ENCODE data around the gene TFG. TPM values are rescaled to one million over a fixed set of nuclear protein-coding genes. Genes with fewer than 3 reads are reported as not detected.

The TFG gene
- total RNA-seq, 1 donor from 2014 or later, result 97.7 TPM

DNA sequence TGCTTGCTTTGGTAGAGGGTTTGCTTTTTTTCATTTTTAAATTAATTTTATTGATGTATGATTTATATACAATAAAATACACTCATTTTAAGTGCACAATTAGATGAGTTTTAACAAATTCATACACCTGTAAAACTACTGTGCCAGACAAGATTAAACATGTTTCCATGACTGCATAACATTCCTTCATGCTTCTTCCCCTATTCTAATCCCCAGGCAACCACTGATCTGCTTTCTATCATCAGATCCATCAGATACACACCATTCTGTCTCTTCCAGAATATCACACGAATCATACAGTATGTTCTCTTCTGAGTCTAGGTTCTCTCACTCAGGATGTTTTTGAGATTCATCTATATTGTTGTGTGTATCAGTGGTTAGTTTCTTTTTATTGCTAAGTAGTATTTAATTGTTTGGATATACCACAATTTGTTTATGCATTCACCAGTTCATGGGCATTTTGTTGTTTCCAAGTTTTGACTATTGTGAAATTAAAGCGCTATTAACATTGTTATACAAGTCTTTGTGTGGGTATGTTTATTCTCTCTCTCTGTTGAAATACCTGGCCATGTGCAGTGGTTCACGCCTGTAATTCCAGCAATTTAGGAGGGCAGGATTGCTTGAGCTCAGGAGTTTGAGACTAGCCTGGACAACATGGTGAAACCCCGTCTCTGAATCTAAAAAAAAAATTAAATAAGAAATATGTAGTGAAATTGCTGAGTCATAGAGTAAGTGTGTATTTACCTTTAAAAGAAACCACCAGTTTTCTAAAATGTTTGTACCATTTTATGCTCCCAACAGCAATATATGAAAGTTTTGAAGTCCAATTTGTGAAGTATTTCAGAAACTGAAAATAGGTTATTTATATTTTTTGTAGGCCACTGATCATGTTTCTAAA lies 7.0 kb upstream of the TFG start:
- ATAC-seq (ENCODE audit: poor library complexity), result no peak
- no peak for DNase-seq
- intact Hi-C loops (cut with DNase I), result no loop called here

DNA sequence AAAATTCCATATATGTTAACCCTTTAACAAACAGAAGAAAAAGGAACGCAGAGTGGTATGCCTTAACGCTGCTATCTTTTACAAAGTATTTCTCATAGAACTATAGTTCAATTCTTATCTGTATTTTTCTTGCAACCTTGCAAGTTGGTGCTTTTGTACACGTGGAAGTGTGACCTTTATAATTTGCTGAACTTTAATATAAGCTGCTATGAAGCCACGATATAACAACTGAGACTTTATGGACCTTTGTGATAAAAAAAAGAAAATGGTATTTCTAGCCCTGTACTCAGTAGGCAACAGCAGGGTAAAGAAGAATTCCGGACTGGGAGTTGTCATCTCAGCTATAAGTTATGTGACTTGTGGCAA lies 6.3 kb upstream of the TFG start:
- no peak for ATAC-seq (ENCODE audit: poor library complexity)
- intact Hi-C loops (cut with DNase I), result no loop called here
- DNase-seq, result no peak

DNA sequence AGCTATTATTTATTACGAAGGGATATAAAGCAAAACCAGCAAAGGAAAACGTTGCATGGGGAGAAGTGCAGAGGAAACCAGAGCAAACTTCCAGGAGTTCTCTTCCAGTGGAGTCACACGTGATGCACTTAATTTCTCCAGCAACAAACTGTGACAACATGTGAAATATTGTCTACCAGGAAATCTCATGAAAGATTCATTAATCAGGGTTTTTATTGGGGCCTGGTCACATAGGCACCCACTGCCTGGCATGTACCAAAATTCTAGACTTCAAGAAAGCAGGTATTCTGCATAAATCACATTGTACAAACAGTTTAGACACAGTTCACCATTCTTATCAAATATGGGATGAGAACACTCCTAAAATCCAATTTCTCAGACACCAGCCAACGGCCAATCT lies 5.4 kb upstream of the TFG start:
- intact Hi-C loops (cut with DNase I), result no loop called here
- no peak for ATAC-seq (ENCODE audit: poor library complexity)
- no peak for DNase-seq

DNA sequence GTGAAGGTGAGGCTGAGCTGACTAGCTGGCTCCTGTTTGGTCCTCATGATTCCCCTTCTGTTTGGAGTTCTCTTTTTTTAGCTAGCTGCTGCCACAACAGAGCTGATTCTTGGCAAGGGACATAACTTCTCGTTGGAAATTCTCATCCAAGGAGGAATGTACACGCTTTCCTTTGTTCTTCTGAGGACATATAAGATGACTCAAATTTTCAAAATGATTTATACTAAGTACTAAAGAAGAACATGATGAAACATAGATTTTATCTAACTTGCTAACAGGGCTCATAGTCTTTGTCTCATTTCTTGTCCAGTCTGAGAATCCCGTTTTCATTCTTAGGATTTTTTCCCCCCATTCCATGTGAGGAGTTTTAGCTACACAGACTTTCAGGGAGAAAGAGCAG lies 2.9 kb upstream of the TFG start:
- no peak for ATAC-seq (ENCODE audit: poor library complexity)
- intact Hi-C loops (cut with DNase I), result no loop called here
- no peak for DNase-seq

DNA sequence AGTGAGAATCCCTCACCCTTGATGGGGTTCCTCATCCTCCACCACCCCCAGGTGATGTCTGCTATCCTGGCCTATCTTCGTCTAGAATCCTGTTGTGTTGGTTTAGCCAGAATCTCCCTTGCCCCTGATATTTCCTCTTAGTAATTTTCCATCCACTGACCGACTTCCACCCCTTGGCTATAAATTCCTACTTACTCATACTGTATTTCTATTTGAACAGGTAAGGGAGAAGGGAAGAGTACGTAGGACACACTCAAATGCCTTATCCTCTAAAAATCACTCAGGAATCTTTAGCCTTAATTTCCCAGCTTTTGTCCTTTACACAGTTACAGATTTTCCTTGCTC lies 678 bp upstream of the TFG start:
- DNase-seq (no peak), ATAC-seq (ENCODE audit: poor library complexity) (no peak)
- intact Hi-C loops (cut with DNase I), result no loop called here

DNA sequence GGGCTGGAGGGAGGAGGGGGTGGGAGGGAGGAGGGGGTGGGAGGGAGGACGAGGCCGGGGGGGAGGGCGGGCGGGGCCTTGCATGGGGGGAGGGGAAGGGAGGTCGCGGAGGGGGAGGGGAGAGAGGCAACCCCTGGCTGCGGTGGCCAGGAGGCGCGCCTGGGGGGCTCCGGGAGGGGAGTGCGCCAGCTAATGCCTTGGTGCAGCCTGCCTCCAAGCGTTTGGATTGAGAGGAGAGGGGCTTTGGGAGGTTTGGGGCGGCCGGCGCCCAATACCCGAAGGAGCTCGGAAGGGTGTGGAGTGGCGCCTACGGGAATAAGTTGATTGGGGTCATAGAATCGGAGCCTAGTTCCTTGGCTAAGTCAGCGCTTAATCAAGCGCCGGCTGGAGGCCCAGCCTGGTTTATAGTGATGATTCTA lies 557 bp downstream of the TFG start:
- DNase-seq (peak; percentile 45), ATAC-seq (ENCODE audit: poor library complexity) (peak; percentile 23)
- intact Hi-C loops (cut with DNase I), result no loop called here

DNA sequence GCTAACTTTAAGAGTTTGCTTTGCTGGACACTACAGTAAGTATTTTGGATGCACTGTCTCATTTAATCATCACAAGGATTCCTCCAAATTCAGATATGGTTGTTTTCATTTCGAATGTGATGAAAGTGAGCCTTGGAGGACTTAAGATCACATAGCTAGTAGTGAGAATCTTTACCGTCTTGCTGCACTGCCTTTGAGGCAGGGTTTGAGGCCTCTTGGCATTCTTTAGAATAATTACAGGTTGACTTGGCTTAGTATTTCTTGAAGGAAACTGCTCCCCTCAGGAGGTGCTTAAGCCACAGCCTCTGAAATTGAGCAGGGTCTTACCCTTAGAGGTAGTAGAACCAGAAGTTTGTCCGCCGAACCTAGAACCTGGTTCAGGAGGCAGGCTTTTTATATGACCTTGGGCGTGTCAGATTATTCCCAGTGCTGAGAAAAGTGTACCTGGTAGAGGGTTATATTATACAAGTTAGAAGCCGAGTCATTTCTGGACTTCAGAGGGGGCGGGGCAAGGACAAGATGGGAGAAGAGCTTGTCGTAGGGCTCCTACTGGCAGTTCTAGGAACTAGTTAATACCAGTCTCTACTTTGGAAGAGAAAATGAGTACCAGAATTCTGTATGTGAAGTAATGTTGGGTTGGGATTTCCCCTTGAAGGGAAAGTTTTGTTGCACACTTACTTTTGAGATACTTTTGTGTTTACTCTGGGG lies 1.1 kb downstream of the TFG start:
- ATAC-seq (ENCODE audit: poor library complexity) (no peak), DNase-seq (no peak)
- intact Hi-C loops (cut with DNase I), result no loop called here

DNA sequence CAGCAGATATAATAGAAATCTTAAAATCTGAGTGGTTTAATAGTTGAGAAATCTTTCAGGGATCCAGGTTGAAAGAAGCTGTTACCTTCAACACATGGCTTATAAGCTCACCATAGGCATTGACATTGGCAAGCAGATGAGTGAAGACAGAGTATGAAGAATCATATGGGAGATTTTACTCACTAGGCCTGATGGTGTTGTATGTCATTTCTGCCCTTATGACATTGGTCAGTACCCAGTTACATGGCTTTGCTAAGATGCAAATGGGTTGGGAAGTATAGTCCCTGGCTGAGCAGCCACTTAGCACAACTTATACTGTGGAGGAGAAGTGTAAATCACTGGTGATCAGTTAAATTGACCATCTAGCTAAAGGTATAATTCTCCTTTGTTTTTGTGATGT lies 5.9 kb downstream of the TFG start:
- ATAC-seq (ENCODE audit: poor library complexity) (no peak), DNase-seq (no peak)
- intact Hi-C loops (cut with DNase I), result no loop called here

DNA sequence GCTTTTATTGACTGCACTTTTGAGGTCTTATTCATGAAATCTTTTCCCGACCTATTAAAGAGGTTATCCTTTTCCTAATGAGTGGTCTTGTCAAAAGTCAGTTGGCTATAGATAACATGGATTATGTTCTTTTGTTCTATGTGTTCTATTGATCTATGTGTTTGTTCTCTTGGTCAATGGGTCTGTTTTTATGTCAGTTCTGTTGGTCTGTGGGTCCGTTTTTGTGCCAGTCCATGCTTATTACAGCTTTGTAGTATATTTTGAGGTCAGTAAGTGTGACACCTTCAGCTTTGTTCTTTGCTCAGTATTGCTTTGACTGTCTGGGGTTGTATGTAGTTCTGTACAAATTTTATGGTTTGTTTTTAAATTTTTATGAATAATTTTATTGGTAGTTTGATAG lies 7.8 kb downstream of the TFG start:
- intact Hi-C loops (cut with DNase I), result no loop called here
- no peak for ATAC-seq (ENCODE audit: poor library complexity)
- no peak for DNase-seq

DNA sequence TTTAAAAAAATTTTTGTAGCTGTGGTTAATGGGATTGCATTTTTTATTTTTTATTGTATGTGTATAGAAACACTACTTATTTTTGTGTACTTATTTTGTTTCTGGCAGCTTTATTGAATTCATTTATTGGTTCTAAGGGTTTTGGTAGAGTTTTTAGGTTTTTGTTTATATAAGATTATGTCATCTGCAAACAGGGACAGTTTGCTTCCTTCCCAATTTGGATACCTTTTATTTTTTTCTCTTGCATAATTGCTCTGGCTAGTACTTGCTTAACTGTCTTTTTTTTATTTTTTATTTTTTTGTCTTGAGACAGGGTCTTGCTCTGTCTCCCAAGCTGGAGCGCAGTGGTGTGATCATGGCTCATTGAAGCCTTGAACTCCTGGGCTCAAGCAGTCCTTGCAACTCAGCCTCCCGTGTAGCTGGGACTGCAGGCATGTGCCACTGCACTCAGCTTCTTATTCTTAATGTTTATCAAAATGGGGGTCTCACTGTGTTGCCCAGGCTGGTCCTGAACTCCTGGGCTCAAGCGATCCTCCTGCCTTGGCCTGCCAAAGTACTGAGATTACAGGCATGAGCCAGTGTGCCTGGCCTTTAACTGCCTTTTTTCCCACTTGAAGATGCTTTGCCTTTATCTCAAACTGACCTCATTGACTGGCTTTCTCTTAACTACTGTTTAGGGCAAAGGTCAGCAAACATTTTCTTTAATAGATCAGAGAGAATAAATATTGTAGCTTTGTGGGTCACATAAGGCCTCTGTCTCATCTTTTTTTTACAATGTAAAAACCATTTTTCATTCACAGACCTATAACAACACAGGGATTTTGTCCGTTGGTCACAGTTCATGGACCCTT lies 8.6 kb downstream of the TFG start:
- no peak for ATAC-seq (ENCODE audit: poor library complexity)
- DNase-seq, result no peak
- intact Hi-C loops (cut with DNase I), result no loop called here

DNA sequence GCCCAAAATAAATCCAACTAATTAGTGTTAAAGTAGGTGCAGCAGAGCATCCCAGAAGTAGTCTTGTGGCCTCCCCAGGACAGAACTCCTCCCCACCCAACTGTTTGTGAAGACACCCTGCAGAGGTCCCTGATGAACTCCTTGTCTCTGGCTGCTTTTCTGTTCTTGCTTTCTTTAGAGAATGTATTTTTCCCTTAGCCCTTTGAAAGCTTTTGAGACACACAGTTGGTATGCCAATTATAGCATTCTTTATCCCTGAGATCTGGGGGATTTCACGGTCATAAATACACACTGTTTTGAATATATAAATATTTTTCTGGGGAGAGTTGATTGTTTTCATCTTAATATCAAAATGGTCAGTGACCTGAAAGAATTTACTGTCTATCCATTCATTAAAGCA lies 9.8 kb downstream of the TFG start:
- no peak for DNase-seq
- no peak for ATAC-seq (ENCODE audit: poor library complexity)
- intact Hi-C loops (cut with DNase I), result no loop called here

DNA sequence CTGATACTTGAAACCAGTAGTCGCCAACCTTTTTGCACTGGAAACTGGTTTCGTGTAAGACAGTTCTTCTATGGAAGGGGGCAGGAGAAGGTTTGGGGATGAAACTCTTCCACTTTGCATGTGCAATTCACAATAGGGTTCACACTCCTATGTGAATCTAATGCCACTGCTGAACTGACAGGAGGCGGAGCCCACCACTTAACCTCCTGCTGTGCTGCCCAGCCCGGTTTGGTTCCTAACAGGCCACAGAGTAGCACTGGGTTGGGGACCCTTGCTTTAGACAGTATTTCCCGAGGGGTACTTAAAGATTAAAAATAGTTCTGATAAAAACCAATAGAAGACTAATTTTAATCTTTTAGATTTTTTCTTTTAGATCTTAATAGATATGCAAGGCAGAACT lies 11.1 kb downstream of the TFG start:
- no peak for ATAC-seq (ENCODE audit: poor library complexity)
- no peak for DNase-seq
- intact Hi-C loops (cut with DNase I), result no loop called here

DNA sequence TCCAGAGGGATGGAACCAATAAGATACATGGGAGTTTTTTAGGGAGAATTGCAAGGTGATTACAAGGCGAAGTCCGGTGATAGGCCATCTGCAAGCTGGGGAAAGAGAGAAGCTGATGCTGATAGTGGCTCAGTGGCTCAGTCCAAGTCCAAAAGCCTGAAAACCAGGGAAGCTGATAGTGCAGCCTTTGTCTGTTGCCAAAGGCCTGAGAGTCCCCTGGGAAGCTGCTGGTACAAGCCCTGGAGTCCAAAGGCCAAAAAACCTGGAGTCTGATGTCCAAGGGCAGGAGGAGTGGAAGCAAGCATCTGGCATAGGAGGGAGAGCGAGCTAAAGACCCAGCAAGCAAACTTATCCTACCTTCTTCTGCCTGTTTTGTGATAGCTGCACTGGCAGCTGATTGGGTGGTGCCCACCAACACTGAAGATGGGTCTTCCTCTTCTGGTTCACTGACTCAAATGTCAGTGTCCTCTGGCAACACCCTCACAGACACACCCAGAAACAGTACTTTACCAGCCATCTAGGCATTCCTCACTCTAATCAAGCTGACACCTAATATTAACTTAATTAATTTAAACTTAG lies 16.7 kb downstream of the TFG start:
- DNase-seq, result no peak
- intact Hi-C loops (cut with DNase I), result no loop called here
- peak; percentile 47 for ATAC-seq (ENCODE audit: poor library complexity)

DNA sequence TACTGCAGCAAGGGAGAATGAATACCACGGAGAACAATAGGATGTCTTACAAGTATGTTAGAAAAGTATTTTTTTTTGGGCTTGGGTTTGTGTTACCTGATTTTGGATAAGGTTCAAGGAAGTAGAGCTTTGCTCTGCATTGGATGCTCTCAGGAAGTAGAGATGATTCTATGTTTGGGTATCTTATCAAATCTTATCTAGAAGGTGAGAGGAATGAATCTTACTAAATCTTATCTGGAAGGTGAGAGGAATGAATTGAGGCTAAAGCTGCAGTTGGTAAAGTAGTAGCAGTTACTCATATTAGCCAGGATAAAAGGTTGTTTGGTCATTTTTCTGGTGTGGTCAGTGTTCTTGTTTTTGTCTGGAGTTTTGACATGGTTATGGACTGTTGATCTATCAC lies 17.4 kb downstream of the TFG start:
- DNase-seq, result no peak
- no peak for ATAC-seq (ENCODE audit: poor library complexity)
- intact Hi-C loops (cut with DNase I), result no loop called here

DNA sequence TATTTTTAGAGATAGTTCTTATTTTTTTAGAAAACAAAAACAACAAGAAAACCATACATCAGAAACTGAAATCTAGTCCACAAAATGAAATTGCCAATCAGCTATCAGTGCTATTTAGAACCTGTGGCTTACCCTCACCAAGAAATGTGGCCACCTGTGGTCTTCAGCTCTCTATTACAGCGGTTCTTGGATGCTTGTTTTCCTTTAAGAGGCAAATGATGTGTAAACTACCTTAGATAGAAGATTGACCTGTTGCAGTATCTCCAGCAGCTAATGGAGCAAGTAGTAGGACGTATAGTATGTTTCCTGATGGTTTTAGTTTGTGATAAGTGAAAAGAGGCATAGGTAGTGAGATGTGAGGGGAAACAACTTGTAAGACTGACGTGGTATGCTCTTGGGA lies 21.2 kb downstream of the TFG start:
- ATAC-seq (ENCODE audit: poor library complexity) (no peak), DNase-seq (no peak)
- intact Hi-C loops (cut with DNase I), result no loop called here

DNA sequence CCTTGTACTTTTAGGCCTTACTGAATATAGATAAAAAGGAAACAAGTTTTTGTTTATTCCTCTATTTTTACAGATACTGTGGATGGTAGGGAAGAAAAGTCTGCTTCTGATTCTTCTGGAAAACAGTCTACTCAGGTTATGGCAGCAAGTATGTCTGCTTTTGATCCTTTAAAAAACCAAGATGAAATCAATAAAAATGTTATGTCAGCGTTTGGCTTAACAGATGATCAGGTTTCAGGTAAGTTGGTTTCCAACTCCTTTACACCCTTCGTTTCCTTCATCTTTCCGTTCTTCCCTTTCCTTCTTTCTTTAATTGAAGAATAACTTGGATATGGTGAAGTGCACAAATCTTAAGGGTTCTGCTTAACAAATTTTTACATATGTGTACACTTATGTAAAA lies 23.1 kb downstream of the TFG start:
- intact Hi-C loops (cut with DNase I), result no loop called here

DNA sequence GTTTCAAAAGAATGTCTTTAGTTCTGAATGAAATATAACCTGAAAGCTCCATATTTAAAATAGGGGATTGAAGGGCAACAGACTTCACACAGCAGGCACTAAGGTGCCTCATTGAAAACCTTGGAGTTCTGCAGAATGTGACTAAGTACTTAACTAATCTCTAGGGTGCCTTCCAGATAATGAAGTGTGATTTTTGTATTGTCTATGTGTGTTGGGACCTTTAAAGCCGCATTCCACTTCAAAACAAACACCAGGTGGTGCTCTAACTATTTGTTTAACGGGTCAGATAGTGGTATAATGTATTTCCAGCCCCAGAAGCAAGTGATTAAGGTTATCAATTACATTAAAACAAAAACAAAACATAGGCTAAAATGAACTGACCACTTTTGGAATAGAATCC lies 28.0 kb downstream of the TFG start:
- intact Hi-C loops (cut with DNase I), result no loop called here
- no peak for DNase-seq
- ATAC-seq (ENCODE audit: poor library complexity), result peak; percentile 36

More for the DNA sequence above, 23.1 kb downstream of the TFG start:
- no peak for DNase-seq
- ATAC-seq (ENCODE audit: poor library complexity), result no peak

DNA sequence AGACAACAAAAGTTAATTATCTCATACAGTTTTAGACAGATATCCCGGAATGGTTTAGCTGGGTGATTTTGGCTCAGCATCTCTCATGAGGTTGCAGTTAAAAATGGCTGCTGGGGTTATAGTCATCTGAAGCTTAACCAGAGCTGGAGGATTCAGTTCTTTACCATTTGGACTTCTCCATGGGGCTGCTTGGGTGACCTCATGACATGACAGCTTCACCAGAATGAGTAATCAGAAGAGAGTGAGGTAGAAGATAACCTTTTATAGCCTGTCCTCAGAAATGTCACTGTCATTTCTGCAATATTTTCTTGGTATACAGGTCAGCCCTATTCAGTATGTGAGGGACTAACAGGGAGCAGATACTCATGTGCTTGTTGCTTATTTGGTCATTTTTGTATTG lies 30.9 kb downstream of the TFG start:
- ATAC-seq (ENCODE audit: poor library complexity) (no peak), DNase-seq (no peak)
- intact Hi-C loops (cut with DNase I), result no loop called here

DNA sequence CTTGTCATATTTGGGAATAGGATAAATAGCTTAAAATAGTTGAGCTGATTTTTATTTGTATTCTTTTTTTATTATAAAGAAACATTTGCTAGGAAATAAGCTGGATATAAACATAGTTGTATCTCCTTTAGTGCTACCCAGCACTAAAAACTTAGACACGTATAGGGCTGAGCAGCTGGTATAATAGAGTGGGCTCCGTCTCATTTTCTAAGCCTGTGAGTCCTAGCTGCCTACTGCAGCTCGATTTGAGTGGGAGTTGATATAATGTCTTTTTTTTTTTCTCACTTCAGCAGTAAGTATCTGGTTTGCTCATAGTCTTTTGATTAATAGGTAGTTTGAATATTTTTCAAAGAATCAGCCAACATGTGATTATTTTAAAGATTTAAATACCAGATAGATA lies 34.2 kb downstream of the TFG start:
- intact Hi-C loops (cut with DNase I), result no loop called here
- DNase-seq (no peak), ATAC-seq (ENCODE audit: poor library complexity) (no peak)
